Upper lobe of left lung (tissue), 4 donors: ENCODE measurements around the gene CCSER2.
"Not testable (repeated sequence)": the region's sequence is repeated elsewhere in the genome, so short reads cannot be mapped to it uniquely, and the experiment has no call there.

ENCODE experiments used
- CTCF ChIP-seq, 6 experiments: fragments of 450-650 bp in 4 of 6; fragments of 200-600 bp in 2 of 6; sonication (generic) in 2 of 6; IDR thresholded peaks; one replicate each; pipeline ENCODE4 v1.5.1; 2016 to 2019; ENCODE audit warnings: antibody characterized with exemption in 6 of 6
- POLR2AphosphoS5 ChIP-seq, 2 donors: sonication (generic); formaldehyde crosslinking; IDR thresholded peaks; one replicate each; pipeline ENCODE4 v1.5.1; 2017; ENCODE audit warnings: antibody characterized with exemption in 2 of 2

GRCh38 chr10:84528526-84528925 is 200.1 kb downstream of the CCSER2 start:
- TF ChIP-seq POLR2AphosphoS5, CTCF (IDR thresholded peaks at IDR 0.05): not testable (repeated sequence)
